ENCODE results near the gene MYO9A. TPM values are rescaled to one million over a fixed set of nuclear protein-coding genes. Genes with fewer than 3 reads are reported as not detected.

The MYO9A gene
- total RNA-seq, 4 donors from 2014 or later = 61.2 to 99.9 (median 79.9) TPM

DNA sequence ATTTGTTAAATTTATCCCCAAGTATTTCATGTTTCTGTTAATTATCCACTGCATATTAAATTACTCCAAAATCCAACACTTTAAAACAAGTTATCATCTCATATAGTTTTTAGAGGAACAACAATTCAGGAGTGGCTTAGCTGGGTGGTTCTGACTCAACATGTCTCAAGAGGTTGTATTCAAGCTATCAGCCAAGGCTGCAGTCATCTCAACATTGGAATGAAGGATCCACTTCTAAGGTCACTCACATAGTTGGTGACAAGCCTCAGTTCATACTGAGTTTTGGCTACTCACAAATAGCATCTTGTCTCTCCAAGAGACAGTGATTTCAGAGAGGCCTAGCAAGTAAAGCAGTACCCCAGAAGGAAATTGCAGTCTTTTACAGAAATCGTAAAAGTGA lies 172.9 kb downstream of the MYO9A start:
- no peaks in the 10 kb centered on the region for H3K9me3 ChIP-seq
- H3K36me3 ChIP-seq = peaks cover 0 to 17% (median 0%) of the 10 kb centered on the region in 3 donors
- TF ChIP-seq POLR2A (IDR thresholded peaks at IDR 0.05) = no peak
- no peak for TF ChIP-seq EP300 (IDR thresholded peaks at IDR 0.05)
- TF ChIP-seq, protein P1, sequence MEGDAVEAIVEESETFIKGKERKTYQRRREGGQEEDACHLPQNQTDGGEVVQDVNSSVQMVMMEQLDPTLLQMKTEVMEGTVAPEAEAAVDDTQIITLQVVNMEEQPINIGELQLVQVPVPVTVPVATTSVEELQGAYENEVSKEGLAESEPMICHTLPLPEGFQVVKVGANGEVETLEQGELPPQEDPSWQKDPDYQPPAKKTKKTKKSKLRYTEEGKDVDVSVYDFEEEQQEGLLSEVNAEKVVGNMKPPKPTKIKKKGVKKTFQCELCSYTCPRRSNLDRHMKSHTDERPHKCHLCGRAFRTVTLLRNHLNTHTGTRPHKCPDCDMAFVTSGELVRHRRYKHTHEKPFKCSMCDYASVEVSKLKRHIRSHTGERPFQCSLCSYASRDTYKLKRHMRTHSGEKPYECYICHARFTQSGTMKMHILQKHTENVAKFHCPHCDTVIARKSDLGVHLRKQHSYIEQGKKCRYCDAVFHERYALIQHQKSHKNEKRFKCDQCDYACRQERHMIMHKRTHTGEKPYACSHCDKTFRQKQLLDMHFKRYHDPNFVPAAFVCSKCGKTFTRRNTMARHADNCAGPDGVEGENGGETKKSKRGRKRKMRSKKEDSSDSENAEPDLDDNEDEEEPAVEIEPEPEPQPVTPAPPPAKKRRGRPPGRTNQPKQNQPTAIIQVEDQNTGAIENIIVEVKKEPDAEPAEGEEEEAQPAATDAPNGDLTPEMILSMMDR (IDR thresholded peaks at IDR 0.05) = no peak
- no peak overlapping the region for H3K4me3 ChIP-seq
- no peak for DNase-seq (ENCODE audit: low spot score in 2 of 2)
- H3K27me3 ChIP-seq = no peaks in the 10 kb centered on the region
- peaks cover 0 to 7% (median 0%) of the 10 kb centered on the region in 4 donors for H3K4me1 ChIP-seq
- 81 to 83% methylated on average over 1 of the region's 1 CpG for WGBS, 2 donors
- no peak overlapping the region for H3K27ac ChIP-seq

DNA sequence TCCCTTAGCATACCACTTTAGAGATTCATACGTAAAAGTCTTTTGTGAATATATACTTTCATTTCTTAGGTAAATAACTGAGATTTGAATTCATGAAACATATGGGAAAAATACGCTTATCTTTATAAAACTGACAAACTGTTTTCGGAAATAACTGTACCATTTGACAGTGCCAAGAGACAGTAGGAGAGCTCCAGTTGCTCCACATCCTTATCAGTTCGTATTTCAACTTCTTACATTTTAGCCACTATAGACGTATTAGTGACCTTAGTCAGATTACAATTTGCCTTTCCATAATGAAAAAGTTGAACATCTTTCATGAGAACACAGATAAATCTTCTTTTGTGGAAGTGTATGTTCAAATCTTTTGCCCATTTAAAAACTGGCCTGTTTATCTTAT lies 174.1 kb downstream of the MYO9A start:
- no peak overlapping the region for H3K4me3 ChIP-seq
- WGBS, 2 donors = 92 to 93% methylated on average over 5 of the region's 5 CpGs
- DNase-seq (ENCODE audit: low spot score in 2 of 2) = no peak
- TF ChIP-seq EP300 (IDR thresholded peaks at IDR 0.05) (no peak), POLR2A (IDR thresholded peaks at IDR 0.05) (no peak)
- TF ChIP-seq, protein P1 (IDR thresholded peaks at IDR 0.05) = no peak
- H3K4me1 ChIP-seq = peaks cover 0 to 7% (median 0%) of the 10 kb centered on the region in 4 donors
- no peak overlapping the region for H3K27ac ChIP-seq
- peaks cover 0 to 20% (median 0%) of the 10 kb centered on the region in 3 donors for H3K36me3 ChIP-seq
- H3K9me3 ChIP-seq = no peaks in the 10 kb centered on the region
- no peaks in the 10 kb centered on the region for H3K27me3 ChIP-seq

- WGBS, 2 donors = 52 to 80% methylated on average over 6 of the region's 6 CpGs
- Histone ChIP-seq H3K9me3 (no peaks in the 10 kb centered on the region), H3K27me3 (no peaks in the 10 kb centered on the region), H3K4me3 (no peak overlapping the region), H3K36me3 (peaks cover 0 to 27% (median 0%) of the 10 kb centered on the region in 3 donors), H3K4me1 (peaks cover 0 to 7% (median 0%) of the 10 kb centered on the region in 4 donors), H3K27ac (no peak overlapping the region)
- DNase-seq (ENCODE audit: low spot score in 2 of 2) = no peak
- TF ChIP-seq POLR2A (IDR thresholded peaks at IDR 0.05) = no peak
- TF ChIP-seq, protein P1 (IDR thresholded peaks at IDR 0.05) = no peak
- no peak for TF ChIP-seq EP300 (IDR thresholded peaks at IDR 0.05)
Measured at GRCh38 chr15:71939981-71940588, 177.9 kb downstream of the MYO9A start.

DNA sequence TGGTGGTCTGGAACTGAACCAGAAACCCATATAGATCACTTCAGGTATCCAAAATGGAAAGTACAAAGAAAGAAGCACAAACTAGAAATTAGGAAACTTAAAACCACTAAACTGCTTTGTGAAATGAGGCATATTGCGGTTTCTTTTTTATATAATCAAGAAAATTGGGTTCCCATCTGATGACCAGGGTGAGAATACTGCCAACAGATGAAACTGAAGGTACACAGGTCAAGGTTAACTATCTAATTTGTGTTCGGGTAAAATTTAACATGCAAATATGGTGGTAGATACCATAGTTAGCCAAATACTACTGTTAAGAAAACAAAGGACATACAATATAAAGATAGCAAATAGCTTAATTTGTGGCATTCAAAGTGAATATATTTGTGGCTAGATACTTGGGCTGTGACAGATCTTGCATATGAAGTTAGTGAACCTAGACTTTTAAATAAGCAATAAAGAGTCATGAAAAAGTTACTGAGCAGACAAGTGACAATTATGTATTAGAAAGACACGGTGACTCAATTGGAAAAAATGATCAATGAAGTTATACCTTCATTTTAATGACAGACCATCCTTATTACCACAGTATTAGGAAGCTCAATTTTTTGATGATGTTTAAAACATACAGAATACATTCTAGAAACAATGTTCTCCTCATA lies 180.2 kb downstream of the MYO9A start:
- no peaks in the 10 kb centered on the region for H3K27me3 ChIP-seq
- WGBS, 2 donors = 91 to 93% methylated on average over 3 of the region's 3 CpGs

More for the DNA sequence above, 180.2 kb downstream of the MYO9A start:
- Histone ChIP-seq H3K27ac (no peak overlapping the region), H3K4me3 (no peak overlapping the region), H3K9me3 (no peaks in the 10 kb centered on the region), H3K36me3 (peaks cover 0 to 50% (median 0%) of the 10 kb centered on the region in 3 donors), H3K4me1 (peaks cover 0 to 7% (median 0%) of the 10 kb centered on the region in 4 donors)
- no peak for TF ChIP-seq POLR2A (IDR thresholded peaks at IDR 0.05)
- TF ChIP-seq, protein P1 (IDR thresholded peaks at IDR 0.05) = no peak
- no peak for TF ChIP-seq EP300 (IDR thresholded peaks at IDR 0.05)
- DNase-seq (ENCODE audit: low spot score in 2 of 2) = no peak
